PFSK-1 (cell line): ENCODE measurements around the gene CCRL2.

Source experiments
- FOXP2 ChIP-seq: optimal IDR thresholded peaks from 2 replicates; pipeline ENCODE3; 2011; ENCODE audit warnings: borderline replicate concordance, control low read depth, inconsistent platforms; ENCODE audit not compliant: insufficient read depth; ENCODE audit errors: extremely low read length, extremely low read depth
- POLR2AphosphoS5 ChIP-seq: IDR thresholded peaks from 2 replicates; pipeline ENCODE4 v1.6.1; 2012; ENCODE audit warnings: low read depth, mild to moderate bottlenecking, control low read depth, low read length, moderate library complexity
- REST ChIP-seq, 2 experiments: IDR thresholded peaks; 2 replicates each; pipeline versions ENCODE4 v1.6.1 to v1.8.0; 2011 to 2012; ENCODE audit warnings: low read depth in 2 of 2, low read length in 2 of 2, control low read depth in 1 of 2, inconsistent platforms in 1 of 2, mild to moderate bottlenecking in 1 of 2, moderate library complexity in 1 of 2; ENCODE audit not compliant: insufficient read depth in 1 of 2
- SIN3A ChIP-seq: IDR thresholded peaks from 2 replicates; pipeline ENCODE4 v1.6.1; 2012; ENCODE audit warnings: mild to moderate bottlenecking, low read length, moderate library complexity, borderline replicate concordance; ENCODE audit not compliant: insufficient read depth
- TAF1 ChIP-seq: IDR thresholded peaks from 2 replicates; pipeline ENCODE4 v1.6.1; 2012; ENCODE audit warnings: low read length, control low read depth, borderline replicate concordance; ENCODE audit not compliant: insufficient read depth

The CCRL2 gene

GRCh38 chr3:46380471-46381221 is 26.4 kb upstream of the CCRL2 start:
- TF ChIP-seq POLR2AphosphoS5: no peak
- TF ChIP-seq SIN3A: no peak
- TF ChIP-seq REST (IDR thresholded peaks at IDR 0.05; ENCODE audit: insufficient read depth in 1 of 2, low read depth in 2 of 2, low read length in 2 of 2): no peak
- no peak for TF ChIP-seq TAF1
- no peak for TF ChIP-seq FOXP2

- TF ChIP-seq TAF1 (no peak), REST (IDR thresholded peaks at IDR 0.05; ENCODE audit: insufficient read depth in 1 of 2, low read depth in 2 of 2, low read length in 2 of 2) (no peak), FOXP2 (no peak), SIN3A (no peak), POLR2AphosphoS5 (no peak)
Measured at GRCh38 chr3:46381625-46382024, 25.4 kb upstream of the CCRL2 start.

GRCh38 chr3:46383211-46383950 is 23.7 kb upstream of the CCRL2 start:
- no peak for TF ChIP-seq FOXP2
- no peak for TF ChIP-seq REST (IDR thresholded peaks at IDR 0.05; ENCODE audit: insufficient read depth in 1 of 2, low read depth in 2 of 2, low read length in 2 of 2)
- no peak for TF ChIP-seq POLR2AphosphoS5
- no peak for TF ChIP-seq SIN3A
- TF ChIP-seq TAF1: no peak

- TF ChIP-seq TAF1 (no peak), FOXP2 (no peak), POLR2AphosphoS5 (no peak), SIN3A (no peak), REST (IDR thresholded peaks at IDR 0.05; ENCODE audit: insufficient read depth in 1 of 2, low read depth in 2 of 2, low read length in 2 of 2) (no peak)
Measured at GRCh38 chr3:46383951-46384330, 23.1 kb upstream of the CCRL2 start.
